ENCODE data around the gene CLDND2. TPM values are rescaled to one million over a fixed set of nuclear protein-coding genes. Genes with fewer than 3 reads are reported as not detected.

Gene CLDND2
- total and polyA plus RNA-seq, 2 of the 8 experiments (the other 6 are each of a cell fraction or from before 2014, with no cell fraction given): 0.21 to 0.56 TPM

- TF ChIP-seq RAD21 (IDR thresholded peaks at IDR 0.05 in 1 of 2, conservative IDR thresholded peaks at IDR 0.05 in 1 of 2; ENCODE audit: low read depth in 2 of 2, low read length in 2 of 2): peak; percentile 66 to 77
- no peak for TF ChIP-seq RBBP5 (IDR thresholded peaks at IDR 0.05; ENCODE audit: borderline replicate concordance, low read depth, low read length)
- TF ChIP-seq CTCF (IDR thresholded peaks at IDR 0.05; ENCODE audit: control extremely low read depth in 1 of 3, insufficient read depth in 1 of 3, low read depth in 1 of 3, low read length in 3 of 3): peak; percentile 81 to 94 (median 88)
- TF ChIP-seq TBP (IDR thresholded peaks at IDR 0.05; ENCODE audit: low read depth, low read length): no peak
- no peak for TF ChIP-seq KDM4A (IDR thresholded peaks at IDR 0.05; ENCODE audit: low read depth, low read length, severe bottlenecking)
- TF ChIP-seq CREB1 (IDR thresholded peaks at IDR 0.05): peak; percentile 62; the same call in 1 of the 2 replicates
- 0 out of 2 replicates have a peak, but pooled peaks have one; percentile 42 for TF ChIP-seq EGR1 (IDR thresholded peaks at IDR 0.05; ENCODE audit: borderline replicate concordance, low read depth, low read length)
- no peak for TF ChIP-seq KDM5A (IDR thresholded peaks at IDR 0.05; ENCODE audit: low read length)
- no peak for TF ChIP-seq FOSL1 (IDR thresholded peaks at IDR 0.05; ENCODE audit: insufficient read depth, low read depth, low read length)
- no peak for TF ChIP-seq TEAD4 (IDR thresholded peaks at IDR 0.05; ENCODE audit: low read depth, low read length)
- no peak for TF ChIP-seq RNF2 (IDR thresholded peaks at IDR 0.05; ENCODE audit: borderline replicate concordance, low read depth, low read length, missing control alignments, poor library complexity, severe bottlenecking)
- TF ChIP-seq SAP30 (IDR thresholded peaks at IDR 0.05; ENCODE audit: insufficient read depth, insufficient replicate concordance, low read length): no peak
- TF ChIP-seq POLR2A (IDR thresholded peaks at IDR 0.05; ENCODE audit: control extremely low read depth in 1 of 2, low read depth in 2 of 2, low read length in 2 of 2): peak in 1 of 2 experiments; percentile 61; a peak in 2 of 3 replicates
- TF ChIP-seq HDAC2 (IDR thresholded peaks at IDR 0.05; ENCODE audit: borderline replicate concordance in 1 of 2, low read depth in 2 of 2, low read length in 2 of 2): 0 out of 4 replicates have a peak, but pooled peaks of 1 of the 2 experiments have one; percentile 67
- TF ChIP-seq PHF8 (conservative IDR thresholded peaks at IDR 0.05; ENCODE audit: low read depth, low read length): peak; percentile 70
- no peak for TF ChIP-seq CHD2 (IDR thresholded peaks at IDR 0.05; ENCODE audit: low read length)
- no peak for TF ChIP-seq SRF (IDR thresholded peaks at IDR 0.05; ENCODE audit: low read depth, low read length)
- TF ChIP-seq CHD1 (IDR thresholded peaks at IDR 0.05; ENCODE audit: low read depth, low read length): no peak
Observed at GRCh38 chr19:51338563-51339312, 30.1 kb downstream of the CLDND2 start (continued).

Data from H1 (cell line).